Stimulated activated CD8-positive, alpha-beta memory T cell treated with anti-CD3 and anti-CD28 coated beads, Interleukin-12 subunit alpha, Interleukin-12 subunit beta, amount 100 ng/mL, for 24 hours (primary cell): ENCODE data around the gene RGPD8.
"Not testable (repeated sequence)": the region's sequence is repeated elsewhere in the genome, so short reads cannot be mapped to it uniquely, and the experiment has no call there.

ENCODE experiments used
- DNase-seq: peaks from one replicate; pipeline ENCODE4 v3.0.0-alpha.2; 2020; ENCODE audit errors: extremely low read depth

RGPD8 gene

GRCh38 chr2:112433480-112433879, at the start of gene RGPD8:
RGPD8 (minus strand) TSS chr2:112433645; CDS start chr2:112433453, 192 bp downstream.
- peak; percentile 65 for DNase-seq

- DNase-seq, result no peak
These were observed 49.6 kb upstream of the RGPD8 start for GRCh38 chr2:112483042-112483473.

DNA sequence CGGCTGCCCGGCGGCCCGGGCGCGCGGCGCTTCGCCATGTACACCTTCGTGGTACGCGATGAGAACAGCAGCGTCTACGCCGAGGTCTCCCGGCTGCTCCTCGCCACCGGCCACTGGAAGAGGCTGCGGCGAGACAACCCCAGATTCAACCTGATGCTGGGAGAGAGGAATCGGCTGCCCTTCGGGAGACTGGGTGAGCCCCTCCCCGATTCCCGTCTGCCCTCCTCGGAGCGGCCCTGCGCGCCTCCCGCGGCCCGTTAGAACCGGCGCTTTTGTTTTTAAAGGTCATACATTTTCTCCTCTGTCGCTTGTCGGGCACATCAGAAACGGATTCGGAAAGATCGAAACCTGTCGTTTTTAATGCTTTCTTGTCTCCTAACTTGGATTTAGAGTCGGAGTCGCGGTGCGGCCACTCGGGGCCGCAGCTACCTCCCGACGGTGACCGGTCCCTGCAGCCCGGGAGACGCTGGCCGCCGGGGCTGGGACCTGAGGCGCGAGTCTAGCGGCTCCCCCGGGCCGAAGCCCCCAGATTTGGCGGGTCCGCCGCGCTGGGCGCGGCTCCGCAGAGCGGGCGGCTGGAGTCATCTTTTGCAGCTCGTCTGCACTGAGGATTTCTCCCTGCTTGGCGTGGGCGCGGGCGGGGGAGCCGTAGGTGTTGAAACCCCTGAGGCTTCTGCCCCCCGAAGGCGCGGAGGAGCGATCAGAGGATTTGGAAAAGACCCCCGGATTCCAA, 49.0 kb upstream of the RGPD8 start:
- no peak for DNase-seq

GRCh38 chr2:112481528-112482233, 48.2 kb upstream of the RGPD8 start, which contains the start of gene TTL:
TTL (plus strand) TSS chr2:112482156; CDS start chr2:112482345, 189 bp downstream.
- peak; percentile 54 for DNase-seq

DNA sequence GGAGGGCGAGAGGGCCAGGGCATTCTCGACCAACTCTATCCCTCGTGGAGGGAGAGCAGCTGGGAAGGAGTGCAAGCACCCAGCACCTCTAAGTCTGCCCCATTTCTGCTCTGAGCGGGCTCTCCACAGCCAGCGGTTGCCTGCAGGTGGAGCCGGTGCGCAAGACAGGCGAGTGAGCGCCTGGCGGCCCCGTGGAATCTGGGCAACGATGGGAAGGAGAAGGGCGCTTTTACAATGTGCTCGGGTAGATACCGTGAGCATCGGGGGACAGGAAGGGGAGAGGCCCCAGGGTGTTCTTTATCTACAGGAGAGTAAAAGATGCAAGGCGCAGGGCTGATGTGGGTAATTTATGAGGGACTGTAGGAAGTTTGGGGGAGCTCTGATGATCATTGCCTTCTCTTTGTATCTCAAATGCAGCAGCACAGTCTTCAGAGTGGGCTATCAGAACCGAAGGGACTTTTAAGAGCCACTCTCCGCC, 47.6 kb upstream of the RGPD8 start:
- peak; percentile 58 for DNase-seq

DNA sequence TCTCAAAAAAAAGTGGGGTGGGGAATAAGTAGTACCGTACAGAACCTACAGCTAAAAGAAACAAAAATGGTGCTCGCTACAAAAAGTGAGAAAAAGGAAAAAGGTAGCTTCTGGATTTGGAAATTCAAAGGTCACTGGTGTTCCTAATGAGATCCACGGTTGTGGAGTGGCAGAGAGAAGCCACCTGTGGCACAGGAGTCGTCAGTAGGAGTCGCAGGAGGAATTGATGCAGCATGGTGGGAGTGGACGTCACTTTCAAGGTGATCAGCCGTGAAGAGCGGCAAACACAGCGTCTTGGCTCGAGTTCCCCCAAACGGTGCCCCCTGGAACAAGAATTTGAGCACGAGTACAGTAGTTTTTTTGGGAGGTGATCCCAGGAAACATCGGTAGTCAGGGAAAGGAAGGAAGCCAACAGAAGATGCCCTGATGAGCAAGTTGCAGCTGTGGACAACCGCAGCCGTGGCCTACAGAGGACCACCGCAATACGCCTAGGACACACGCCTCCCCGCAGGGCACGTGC, 47.1 kb upstream of the RGPD8 start:
- no peak for DNase-seq

DNA sequence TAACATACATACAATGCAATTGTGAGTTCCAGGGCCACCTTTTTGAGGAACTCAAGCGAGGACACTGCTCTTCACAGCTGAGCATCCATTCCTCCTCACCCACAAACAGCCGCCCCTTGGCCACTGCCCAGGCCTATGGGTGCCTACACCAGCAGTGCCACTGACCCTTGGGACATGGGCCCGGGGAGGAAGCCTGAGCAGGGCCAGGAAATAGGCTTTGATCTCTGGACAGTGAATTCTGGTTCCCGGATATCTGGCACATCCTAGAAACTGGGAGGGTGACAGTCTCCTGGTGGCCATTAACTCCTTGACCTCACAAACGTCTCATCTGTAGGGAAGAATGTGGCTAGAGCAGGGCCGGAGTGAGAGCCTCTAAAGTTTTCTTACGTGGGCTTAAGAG, 43.0 kb upstream of the RGPD8 start:
- no peak for DNase-seq

- no peak for DNase-seq
These were observed 41.5 kb upstream of the RGPD8 start for GRCh38 chr2:112474844-112475486.

DNA sequence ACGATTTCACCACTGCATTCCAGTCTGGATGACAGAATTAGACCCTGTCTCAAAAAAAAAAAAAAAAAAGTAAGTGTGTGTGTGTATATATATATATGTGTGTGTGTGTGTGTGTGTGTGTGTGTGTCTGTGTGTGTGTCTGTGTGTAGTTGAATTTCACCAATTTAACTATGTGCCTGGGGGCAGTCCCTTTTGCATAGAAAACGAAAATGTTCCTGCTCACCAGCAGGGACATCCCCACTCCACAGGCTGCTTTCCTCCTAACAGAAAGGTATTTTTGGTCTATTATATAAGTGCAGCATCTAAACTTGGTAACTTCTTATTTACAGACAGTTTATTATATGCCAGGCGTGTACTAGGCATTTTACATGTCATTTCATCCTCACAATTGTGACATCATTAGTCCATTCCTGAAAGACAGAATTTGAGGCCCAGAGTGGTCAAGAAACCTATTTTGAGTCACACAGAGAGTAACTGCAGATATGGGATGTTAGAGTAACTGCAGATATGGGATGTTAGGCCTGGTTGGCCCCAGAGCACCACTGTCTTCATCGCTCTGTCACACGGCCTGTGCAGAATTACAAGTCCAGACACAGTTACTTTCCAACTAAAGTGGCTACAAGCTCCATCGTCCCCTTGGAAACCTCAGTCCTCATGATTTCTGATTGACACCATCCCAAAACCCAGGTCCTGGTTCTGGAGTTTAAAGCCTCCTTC, 39.3 kb upstream of the RGPD8 start:
- DNase-seq, result no peak

- DNase-seq, result no peak
These were observed 31.9 kb upstream of the RGPD8 start for GRCh38 chr2:112465382-112465781.

DNA sequence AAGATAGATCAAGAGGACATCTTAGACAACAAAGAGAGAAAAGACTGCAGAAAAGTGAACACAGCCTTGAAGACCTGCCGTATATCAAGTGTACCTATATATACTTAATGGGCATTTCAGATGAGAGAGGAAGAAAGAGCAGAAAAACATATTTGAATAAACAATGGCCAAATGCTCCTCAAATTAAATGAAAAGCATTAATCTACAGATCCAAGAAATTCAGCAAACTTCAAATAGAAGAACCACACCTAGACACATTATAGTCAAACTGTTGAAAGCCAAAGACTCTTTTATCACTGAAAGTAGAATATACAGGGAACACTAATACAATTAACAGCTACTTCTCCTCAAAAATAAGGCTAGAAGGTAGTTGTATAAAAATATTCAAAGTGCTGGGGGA, 29.8 kb upstream of the RGPD8 start:
- DNase-seq, result no peak

- no peak for DNase-seq
These were observed 28.7 kb upstream of the RGPD8 start for GRCh38 chr2:112462178-112462577.

DNA sequence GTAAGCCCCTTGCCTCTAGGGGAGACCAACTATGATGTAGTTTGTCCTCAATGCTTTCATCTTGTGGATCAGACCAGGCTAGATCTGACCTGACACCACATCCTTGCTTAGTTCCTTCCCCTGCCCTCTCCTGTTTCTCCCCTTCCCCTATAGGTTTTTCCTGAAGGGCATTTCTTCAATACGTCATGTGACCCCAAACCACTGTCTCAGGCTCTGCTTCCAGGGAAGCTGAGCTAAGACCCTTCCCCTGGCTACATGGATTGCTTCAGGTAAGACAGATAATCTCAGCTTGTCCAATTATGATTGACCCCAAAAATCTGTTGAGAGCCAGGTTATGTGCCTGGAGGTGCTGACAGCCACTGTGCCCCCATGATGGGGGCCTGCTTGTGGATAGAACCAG, 25.9 kb upstream of the RGPD8 start:
- no peak for DNase-seq

DNA sequence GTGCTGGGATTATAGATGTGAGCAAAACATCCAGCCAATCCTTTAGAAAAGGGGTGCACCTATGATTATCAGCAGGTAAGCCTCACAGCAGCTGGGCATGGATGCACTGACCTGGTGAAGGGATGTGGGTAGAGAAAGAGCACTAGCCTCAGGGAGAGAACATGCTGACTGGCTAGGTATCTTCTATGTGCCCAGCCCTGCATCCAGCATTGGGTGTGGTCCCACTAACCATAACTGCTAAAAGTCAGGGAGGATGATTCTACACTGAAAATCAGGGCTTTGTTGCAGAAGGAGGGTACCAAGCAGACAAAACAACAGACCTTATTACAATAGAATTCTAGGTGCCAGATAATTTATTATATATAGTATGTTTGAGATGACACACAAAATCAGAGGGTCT, 21.1 kb upstream of the RGPD8 start:
- no peak for DNase-seq

GRCh38 chr2:112451317-112451716, 17.9 kb upstream of the RGPD8 start:
- DNase-seq, result no peak

DNA sequence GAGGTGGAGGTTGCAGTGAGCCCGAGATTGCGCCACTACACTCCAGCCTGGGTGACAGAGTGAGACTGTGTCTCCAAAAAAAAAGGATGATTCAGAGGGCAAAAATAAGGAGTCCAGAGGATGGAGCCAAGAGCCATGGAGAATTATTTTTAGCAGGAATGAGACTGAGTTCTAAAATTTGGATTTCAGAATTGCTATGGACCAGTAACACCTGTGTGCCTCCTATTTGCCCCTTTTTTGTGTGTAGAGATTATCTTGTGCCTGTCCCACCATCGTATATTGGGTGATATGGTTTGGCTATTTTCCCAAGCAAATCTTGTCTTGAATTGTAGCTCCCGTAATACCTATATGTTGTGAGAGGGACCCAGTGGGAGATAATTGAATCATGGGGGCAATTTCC, 16.4 kb upstream of the RGPD8 start:
- no peak for DNase-seq

DNA sequence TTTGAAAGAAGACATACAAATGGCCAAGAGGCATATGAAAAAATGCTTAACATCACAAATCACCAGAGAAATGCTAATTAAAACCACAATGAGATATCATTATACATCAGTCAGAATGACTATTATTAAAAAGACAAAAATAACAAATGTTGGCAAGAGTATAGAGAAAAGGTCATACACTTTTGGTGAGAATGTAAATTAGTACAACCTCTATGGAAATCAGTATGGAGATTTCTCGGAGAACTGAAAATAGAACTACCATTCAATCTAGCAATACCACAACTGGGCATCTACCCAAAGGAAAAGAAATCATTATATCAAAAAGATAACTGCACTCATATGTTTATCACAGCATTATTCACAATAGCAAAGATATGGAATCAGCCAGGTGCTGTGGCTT, 10.8 kb upstream of the RGPD8 start:
- not testable (repeated sequence) for DNase-seq

DNA sequence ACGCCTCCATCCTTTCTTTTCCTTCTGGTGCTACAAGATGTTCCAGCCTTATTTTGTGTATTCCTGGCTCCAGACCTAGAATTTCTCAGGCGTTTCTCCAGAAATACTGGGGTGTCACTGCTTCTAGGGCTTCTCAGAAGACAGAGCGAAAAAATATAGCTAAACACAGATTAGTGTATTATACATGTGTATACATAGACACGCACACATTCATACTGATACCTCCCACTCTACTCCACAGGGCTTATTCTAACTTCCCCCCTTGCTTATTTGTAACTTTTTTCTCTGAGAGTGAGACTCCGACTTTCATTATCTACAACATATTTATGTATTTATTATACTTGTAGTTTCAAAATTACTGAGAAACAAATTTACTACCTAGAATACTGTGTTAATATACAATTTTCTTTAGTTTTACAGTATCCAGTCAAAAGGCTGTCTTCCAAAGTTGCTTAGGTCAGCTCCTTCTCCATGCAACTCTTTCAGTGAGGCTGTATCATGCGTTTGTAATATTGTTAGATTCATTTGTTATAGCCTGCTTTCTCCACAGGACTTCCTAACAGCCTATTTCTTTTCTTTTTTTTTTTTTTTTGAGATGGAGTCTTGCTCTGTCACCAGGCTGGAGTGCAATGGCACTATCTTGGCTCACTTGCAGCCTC, 5.3 kb upstream of the RGPD8 start:
- DNase-seq, result not testable (repeated sequence)

DNA sequence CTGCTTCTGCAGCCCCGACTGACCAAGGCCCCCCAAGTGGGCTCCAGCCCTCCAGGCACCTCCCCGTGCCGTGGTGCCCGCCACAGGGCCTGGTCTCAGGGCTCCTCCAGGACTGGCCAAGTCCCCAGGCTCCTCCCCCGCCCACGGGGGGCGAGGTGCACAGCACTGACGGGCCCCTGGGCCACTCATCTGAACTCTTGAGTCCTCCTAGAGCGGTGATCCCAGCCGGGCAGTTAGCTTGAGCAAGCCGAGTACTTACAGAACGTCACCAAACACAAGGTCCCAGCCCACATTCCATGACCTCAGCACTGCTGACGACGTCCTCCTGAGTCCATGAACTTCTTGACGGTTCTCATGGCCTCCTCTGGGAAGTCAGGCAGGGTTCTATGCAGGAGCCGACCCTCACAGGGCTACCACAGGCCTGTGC, 4.0 kb upstream of the RGPD8 start:
- not testable (repeated sequence) for DNase-seq

- DNase-seq, result not testable (repeated sequence)
These were observed 3.5 kb upstream of the RGPD8 start for GRCh38 chr2:112436993-112437392.
